Measurements from ENCODE around the gene TELO2.

The TELO2 gene

DNA sequence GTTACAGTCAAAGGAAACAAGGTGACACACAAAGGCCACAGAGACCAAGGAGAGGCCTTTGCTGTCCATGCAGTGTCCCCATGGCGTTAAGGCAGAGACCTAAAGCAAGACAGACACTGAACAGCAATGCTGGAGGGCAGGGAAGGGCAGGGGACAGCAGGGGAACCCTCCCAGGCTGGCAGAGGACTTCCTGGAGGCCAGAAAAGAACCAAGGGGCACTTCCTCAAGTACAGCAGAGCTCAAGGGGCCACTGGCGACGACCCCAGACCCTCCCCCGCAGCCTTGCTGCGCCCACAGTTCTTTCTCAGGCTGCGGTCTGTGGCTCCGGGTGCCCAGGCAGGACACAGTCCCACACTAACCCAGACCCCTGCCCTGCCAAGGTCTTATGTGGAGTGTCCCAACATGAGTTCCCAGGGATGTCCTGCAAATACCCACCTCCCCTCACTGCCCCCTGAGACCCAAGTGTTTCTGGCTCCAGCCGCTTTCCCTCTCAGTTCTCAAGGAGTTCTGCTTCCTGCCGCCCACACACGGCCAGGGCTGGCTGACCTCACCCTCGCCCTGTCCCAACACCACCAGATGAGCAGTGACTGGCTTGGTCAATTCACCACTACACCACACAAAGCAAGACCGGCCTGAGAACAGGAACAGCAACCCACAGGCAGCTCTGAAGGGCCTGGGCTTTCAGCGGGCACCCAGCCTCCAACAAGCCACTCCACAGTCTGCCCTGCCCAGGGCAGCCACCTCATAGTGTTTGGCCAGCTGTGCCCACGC, 22.5 kb upstream of the TELO2 start:
- H3K79me2 ChIP-seq (ENCODE audit: insufficient read depth, low read length): peaks cover 15% of the 10 kb centered on the region
- H3K9me2 ChIP-seq (ENCODE audit: low read depth, low read length): no peaks in the 10 kb centered on the region
- H3K9ac ChIP-seq (ENCODE audit: low read length): no peak overlapping the region
- H3K4me2 ChIP-seq (ENCODE audit: low read length): no peak overlapping the region
- H3K27ac ChIP-seq (ENCODE audit: low read depth, low read length, poor library complexity, severe bottlenecking): no peak overlapping the region
- H3K4me3 ChIP-seq (ENCODE audit: low read depth, low read length, poor library complexity, severe bottlenecking): no peak overlapping the region
- no peaks in the 10 kb centered on the region for H3F3A ChIP-seq (ENCODE audit: insufficient read depth, low read length)
- no peak overlapping the region for H2AFZ ChIP-seq (ENCODE audit: low read length)
- H3K27me3 ChIP-seq (ENCODE audit: insufficient read depth, low read length): no peaks in the 10 kb centered on the region
- H3K4me1 ChIP-seq (ENCODE audit: insufficient read depth, low read length, severe bottlenecking): peaks cover 25% of the 10 kb centered on the region
- no peaks in the 10 kb centered on the region for H4K20me1 ChIP-seq (ENCODE audit: insufficient read depth, low read length)
- TF ChIP-seq, protein P1, sequence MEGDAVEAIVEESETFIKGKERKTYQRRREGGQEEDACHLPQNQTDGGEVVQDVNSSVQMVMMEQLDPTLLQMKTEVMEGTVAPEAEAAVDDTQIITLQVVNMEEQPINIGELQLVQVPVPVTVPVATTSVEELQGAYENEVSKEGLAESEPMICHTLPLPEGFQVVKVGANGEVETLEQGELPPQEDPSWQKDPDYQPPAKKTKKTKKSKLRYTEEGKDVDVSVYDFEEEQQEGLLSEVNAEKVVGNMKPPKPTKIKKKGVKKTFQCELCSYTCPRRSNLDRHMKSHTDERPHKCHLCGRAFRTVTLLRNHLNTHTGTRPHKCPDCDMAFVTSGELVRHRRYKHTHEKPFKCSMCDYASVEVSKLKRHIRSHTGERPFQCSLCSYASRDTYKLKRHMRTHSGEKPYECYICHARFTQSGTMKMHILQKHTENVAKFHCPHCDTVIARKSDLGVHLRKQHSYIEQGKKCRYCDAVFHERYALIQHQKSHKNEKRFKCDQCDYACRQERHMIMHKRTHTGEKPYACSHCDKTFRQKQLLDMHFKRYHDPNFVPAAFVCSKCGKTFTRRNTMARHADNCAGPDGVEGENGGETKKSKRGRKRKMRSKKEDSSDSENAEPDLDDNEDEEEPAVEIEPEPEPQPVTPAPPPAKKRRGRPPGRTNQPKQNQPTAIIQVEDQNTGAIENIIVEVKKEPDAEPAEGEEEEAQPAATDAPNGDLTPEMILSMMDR (IDR thresholded peaks at IDR 0.05; ENCODE audit: low read length): no peak
- TF ChIP-seq EZH2 (IDR thresholded peaks at IDR 0.05; ENCODE audit: borderline replicate concordance, low read length): no peak
- H3K9me3 ChIP-seq (ENCODE audit: low read length): no peaks in the 10 kb centered on the region
- no peaks in the 10 kb centered on the region; the same call in 1 of the 2 replicates for H3K36me3 ChIP-seq (ENCODE audit: insufficient read depth, low read length)

DNA sequence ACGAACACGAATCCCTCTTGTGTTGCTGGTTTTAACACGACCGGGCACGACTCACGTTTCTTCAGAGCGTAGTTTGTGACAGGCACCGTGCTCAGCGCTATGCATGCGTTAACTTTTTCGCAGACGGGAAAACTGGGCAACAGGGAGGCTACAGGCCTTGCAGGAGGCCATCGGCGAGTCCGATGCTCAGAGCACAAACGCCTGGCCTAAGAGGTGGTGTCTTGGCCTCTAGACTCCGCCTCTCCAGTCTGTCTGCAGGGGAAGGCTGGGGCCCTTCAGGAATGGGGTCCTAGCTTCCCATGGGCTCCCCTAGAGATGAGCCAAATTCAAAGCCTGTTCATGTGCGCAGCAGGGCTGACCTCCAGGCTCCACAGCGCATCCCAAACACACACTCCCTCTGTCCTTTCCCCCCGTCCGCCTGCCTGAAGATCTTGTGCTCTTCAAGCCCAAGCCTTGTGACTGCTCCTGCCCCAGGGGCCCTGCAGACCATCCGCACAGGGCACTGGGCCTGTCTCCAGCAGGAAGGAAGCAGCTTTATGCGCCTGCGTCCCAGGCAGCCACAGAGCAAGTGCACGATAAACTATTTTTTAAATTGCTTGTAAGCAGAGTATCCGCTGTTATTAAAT, 21.5 kb upstream of the TELO2 start:
- Histone ChIP-seq H3F3A (ENCODE audit: insufficient read depth, low read length) (no peaks in the 10 kb centered on the region), H3K27me3 (ENCODE audit: insufficient read depth, low read length) (no peaks in the 10 kb centered on the region), H3K79me2 (ENCODE audit: insufficient read depth, low read length) (peaks cover 15% of the 10 kb centered on the region), H2AFZ (ENCODE audit: low read length) (no peak overlapping the region), H3K9me2 (ENCODE audit: low read depth, low read length) (no peaks in the 10 kb centered on the region), H4K20me1 (ENCODE audit: insufficient read depth, low read length) (no peaks in the 10 kb centered on the region), H3K4me1 (ENCODE audit: insufficient read depth, low read length, severe bottlenecking) (peaks cover 27% of the 10 kb centered on the region), H3K36me3 (ENCODE audit: insufficient read depth, low read length) (no peaks in the 10 kb centered on the region; the same call in 1 of the 2 replicates), H3K27ac (ENCODE audit: low read depth, low read length, poor library complexity, severe bottlenecking) (no peak overlapping the region), H3K4me2 (ENCODE audit: low read length) (no peak overlapping the region), H3K4me3 (ENCODE audit: low read depth, low read length, poor library complexity, severe bottlenecking) (no peak overlapping the region), H3K9me3 (ENCODE audit: low read length) (no peaks in the 10 kb centered on the region), H3K9ac (ENCODE audit: low read length) (no peak overlapping the region)
- TF ChIP-seq, protein P1 (IDR thresholded peaks at IDR 0.05; ENCODE audit: low read length): no peak
- no peak for TF ChIP-seq EZH2 (IDR thresholded peaks at IDR 0.05; ENCODE audit: borderline replicate concordance, low read length)

DNA sequence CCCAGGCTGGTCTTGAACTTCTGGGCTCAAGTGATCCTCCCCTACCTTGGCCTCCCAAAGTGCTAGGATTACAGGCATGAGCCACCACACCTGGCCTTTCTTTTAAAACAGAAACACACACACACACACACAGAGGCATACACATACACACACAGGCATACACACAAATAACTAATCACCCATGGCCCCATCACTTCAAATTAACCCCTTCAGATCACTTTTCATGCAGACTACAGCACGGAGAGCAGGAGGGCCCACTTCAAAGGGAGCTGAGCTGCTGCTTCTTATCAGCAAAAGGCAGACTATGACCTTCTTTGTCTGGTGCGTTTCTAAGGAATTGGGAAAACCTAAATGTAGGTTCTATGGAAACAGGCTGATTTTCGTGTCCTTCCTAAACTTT, 20.2 kb upstream of the TELO2 start:
- H3K9ac ChIP-seq (ENCODE audit: low read length): no peak overlapping the region
- H3K4me1 ChIP-seq (ENCODE audit: insufficient read depth, low read length, severe bottlenecking): peaks cover 27% of the 10 kb centered on the region
- H4K20me1 ChIP-seq (ENCODE audit: insufficient read depth, low read length): no peaks in the 10 kb centered on the region
- H2AFZ ChIP-seq (ENCODE audit: low read length): no peak overlapping the region
- no peak overlapping the region for H3K4me2 ChIP-seq (ENCODE audit: low read length)
- H3K27me3 ChIP-seq (ENCODE audit: insufficient read depth, low read length): no peaks in the 10 kb centered on the region
- TF ChIP-seq, protein P1 (IDR thresholded peaks at IDR 0.05; ENCODE audit: low read length): no peak
- TF ChIP-seq EZH2 (IDR thresholded peaks at IDR 0.05; ENCODE audit: borderline replicate concordance, low read length): no peak
- H3K27ac ChIP-seq (ENCODE audit: low read depth, low read length, poor library complexity, severe bottlenecking): no peak overlapping the region
- no peaks in the 10 kb centered on the region for H3K9me2 ChIP-seq (ENCODE audit: low read depth, low read length)
- H3K36me3 ChIP-seq (ENCODE audit: insufficient read depth, low read length): no peaks in the 10 kb centered on the region; the same call in 1 of the 2 replicates
- no peak overlapping the region for H3K4me3 ChIP-seq (ENCODE audit: low read depth, low read length, poor library complexity, severe bottlenecking)
- no peaks in the 10 kb centered on the region for H3K9me3 ChIP-seq (ENCODE audit: low read length)
- peaks cover 15% of the 10 kb centered on the region for H3K79me2 ChIP-seq (ENCODE audit: insufficient read depth, low read length)
- no peaks in the 10 kb centered on the region for H3F3A ChIP-seq (ENCODE audit: insufficient read depth, low read length)
